GM20000 (cell line): ENCODE data around the gene ARVCF.

Experiments used
- DNase-seq: peaks from one replicate; pipeline ENCODE4 v3.0.0; 2012; ENCODE audit warnings: low spot score
- TF ChIP-seq, protein P1 (sequence below): IDR thresholded peaks from 2 replicates; pipeline ENCODE4 v1.5.1; 2012; ENCODE audit warnings: mild to moderate bottlenecking, control low read depth; ENCODE audit errors: extremely low read depth, missing control alignments

ARVCF gene

DNA sequence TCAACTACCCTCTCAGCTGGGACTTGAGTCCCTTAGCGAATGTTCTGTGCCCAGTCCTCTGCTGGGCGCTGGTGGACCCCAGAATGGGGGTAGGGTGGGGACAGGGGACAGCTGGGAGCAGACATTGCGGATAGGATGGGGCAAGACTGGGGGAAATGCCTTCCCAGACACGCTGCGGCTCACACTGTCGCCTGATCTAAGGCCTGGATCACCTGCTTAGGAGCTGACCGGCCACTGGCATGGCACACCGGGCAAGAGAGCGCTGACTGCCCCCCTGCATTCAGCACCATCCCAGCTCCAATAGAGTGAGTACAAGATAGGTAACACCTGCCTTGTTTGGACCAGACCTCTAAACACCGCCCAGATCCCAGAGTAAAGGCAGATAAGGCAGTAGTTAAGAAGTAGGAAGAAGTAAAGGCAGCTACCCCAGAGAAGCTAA, 1.4 kb downstream of the ARVCF start:
- no peak for DNase-seq
- TF ChIP-seq, protein P1, sequence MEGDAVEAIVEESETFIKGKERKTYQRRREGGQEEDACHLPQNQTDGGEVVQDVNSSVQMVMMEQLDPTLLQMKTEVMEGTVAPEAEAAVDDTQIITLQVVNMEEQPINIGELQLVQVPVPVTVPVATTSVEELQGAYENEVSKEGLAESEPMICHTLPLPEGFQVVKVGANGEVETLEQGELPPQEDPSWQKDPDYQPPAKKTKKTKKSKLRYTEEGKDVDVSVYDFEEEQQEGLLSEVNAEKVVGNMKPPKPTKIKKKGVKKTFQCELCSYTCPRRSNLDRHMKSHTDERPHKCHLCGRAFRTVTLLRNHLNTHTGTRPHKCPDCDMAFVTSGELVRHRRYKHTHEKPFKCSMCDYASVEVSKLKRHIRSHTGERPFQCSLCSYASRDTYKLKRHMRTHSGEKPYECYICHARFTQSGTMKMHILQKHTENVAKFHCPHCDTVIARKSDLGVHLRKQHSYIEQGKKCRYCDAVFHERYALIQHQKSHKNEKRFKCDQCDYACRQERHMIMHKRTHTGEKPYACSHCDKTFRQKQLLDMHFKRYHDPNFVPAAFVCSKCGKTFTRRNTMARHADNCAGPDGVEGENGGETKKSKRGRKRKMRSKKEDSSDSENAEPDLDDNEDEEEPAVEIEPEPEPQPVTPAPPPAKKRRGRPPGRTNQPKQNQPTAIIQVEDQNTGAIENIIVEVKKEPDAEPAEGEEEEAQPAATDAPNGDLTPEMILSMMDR = no peak

DNA sequence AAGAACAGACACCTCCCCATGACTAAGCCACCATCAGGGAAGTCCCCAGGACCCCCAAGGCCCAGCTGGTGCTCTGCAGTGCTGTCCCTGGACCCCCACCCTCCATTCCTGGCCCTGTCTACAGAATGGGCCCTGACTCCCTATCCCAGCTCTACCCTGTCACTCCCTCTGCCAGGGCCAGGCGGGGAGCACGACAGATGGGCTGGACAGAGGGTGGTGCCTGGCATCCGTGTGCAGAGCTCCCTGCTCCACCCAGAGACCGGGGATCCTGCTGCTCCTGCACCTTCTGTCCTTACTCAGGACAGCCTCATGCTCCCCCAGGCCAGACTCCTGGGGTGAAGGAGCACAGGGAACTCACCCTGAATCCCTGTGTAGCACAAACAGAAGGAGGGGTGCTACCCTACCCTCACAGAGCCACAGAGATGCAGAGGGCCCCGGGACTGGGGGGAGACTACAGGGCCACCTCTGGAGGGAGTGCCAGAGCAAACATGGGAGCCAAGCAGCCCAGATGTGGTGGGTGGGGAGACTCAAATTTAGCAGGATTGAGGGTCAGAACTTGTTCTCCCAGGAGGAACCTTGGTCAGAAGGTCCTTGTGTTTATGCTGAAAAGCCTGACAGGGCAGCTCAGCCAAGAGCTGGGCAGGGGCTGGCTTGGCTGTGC, 2.0 kb downstream of the ARVCF start:
- TF ChIP-seq, protein P1 = no peak
- no peak for DNase-seq

DNA sequence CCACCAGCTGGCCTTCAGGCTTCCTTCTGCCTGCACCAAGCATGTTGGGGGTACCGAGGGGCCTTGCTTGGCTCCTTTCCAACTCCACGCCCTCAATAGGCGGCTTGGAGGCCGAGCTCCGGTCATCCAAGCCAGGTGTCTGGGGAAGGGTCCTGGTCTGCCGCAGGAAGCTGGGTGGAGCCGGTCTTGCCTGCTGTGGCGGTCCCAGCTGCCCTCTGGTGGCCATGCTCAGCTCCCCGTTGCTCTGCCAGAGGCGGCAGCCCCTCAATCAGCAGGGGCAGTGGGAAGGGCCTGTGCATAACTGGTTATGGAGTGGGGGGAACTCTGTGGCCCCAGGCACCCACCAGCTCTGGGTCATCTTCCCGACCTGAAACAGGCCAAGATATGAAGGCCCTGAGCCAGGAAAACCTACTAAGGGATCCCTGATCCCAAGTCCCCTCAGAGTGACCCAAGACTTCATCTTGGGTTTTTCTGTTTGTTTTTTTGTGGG, 3.2 kb downstream of the ARVCF start:
- TF ChIP-seq, protein P1 = peak; percentile 61

DNA sequence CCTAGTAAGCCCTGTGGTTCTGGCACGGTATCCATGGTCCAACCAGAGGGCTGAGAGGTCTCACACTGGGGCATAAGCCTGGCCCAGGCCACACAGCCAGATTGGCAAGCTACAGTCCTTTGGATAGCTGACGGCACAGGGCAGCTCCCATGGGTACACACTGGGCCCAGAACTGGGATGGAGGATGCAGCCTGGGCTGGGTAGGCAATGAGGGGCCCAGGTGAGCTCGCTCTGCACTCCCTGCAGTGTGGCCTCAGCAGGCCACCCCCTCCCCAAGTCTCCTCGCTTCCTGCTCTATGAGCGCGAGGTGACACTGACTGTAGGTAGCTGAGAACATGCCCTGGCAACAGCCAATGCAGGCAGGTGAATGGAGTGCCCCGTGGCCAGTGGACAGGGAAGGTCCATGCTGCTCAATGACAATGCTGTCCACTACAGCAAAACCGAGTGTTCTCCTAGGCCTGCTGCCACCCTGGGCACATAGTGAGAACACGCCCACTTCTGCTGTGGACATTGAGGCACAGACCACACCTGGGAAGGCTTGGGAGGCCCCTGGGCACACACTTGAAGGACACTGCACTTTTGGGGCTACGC, 3.8 kb downstream of the ARVCF start:
- TF ChIP-seq, protein P1 = no peak
- no peak for DNase-seq

More for the DNA sequence above, 3.2 kb downstream of the ARVCF start:
- peak; percentile 72 for DNase-seq

DNA sequence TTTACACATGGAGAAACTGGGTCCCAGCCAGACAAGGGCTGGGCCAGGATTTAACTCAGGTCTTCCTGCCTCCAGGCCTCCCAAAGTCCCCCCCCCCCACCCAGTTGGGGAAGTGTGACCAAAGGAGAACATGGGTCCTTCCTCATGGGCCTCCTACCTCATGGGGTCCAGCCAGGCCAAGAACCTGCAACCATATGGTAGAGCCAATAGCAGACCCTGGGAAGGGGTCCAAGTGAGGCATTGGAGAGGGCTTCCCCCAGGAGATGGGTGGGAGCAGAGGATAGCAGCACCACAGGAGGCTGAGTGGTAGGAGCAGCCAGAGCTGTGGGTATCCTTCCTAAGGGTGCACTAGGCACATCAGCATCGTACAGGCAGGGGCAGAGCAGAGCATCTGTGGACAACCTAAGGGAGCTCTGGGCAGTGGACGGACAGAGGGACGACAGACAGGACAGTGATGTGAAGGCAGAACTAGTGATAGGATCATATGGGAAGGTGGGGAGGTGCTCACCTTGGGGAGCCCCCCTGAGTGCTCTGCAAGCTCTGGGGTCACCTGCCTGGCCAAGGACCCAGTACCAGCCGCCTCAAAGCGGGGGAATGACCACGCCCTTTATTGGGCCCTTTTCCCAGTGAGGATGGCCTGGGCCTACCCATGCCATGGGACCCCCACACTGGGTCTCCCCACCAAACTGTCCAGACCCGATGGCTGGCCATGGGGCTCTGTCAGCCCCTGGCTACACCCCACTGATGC, 4.5 kb downstream of the ARVCF start:
- TF ChIP-seq, protein P1 = no peak
- no peak for DNase-seq

DNA sequence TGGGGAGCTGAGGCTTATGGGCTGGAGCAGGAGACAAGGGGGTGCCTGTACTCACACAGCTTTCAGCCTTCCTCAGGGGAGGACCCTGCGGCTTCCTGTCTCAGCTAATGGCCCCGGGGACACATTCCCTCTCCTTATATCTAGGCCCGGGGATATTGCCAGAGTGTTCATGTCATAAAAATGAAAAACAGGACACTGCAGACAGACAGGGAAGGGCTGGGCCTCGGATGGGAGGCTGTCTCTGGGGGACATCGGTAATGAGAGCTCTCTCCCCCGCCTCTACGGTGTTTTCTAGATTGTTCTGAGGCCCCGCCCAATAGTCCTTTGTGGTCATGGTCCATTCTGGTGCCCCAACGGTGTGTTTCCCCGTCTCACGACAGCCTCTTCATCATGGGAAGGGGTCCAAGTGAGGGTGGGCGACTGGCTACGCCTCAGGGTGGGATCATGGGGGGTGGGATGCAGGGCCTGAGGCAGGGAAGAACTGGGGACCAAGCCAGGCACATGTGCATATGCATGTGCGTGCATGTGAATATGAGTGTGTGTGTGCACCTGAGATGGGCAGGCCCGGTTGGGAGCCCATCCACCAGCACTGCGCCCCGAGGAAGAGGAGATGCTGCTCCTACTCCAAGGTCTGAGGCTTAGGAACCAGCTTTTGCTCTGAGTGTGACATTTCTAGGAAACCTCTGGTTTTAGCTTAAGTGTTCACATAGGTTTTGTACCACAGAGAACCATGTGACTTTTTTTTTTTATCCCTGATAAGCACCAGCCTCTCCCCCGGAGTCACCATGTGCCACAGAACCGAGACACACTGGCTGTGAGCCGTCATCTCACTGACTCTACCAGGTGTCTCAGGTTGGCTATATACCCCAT, 5.3 kb downstream of the ARVCF start:
- TF ChIP-seq, protein P1 = no peak
- DNase-seq = no peak
